Measurements from ENCODE around the gene ELFN1.

Gene ELFN1

GRCh38 chr7:1720326-1720725 lies 50.2 kb downstream of the ELFN1 start:
- TF ChIP-seq CTCF (IDR thresholded peaks at IDR 0.05; ENCODE audit: low read depth, low read length, missing control alignments) = no peak
- no peak overlapping the region for H3K4me3 ChIP-seq (replicated peaks; ENCODE audit: low read depth, low read length)
- no peak for DNase-seq (ENCODE audit: extremely low read depth, low read depth)

GRCh38 chr7:1721047-1721690 lies 51.1 kb downstream of the ELFN1 start:
- H3K4me3 ChIP-seq (replicated peaks; ENCODE audit: low read depth, low read length) = no peak overlapping the region
- no peak for DNase-seq (ENCODE audit: extremely low read depth, low read depth)
- no peak for TF ChIP-seq CTCF (IDR thresholded peaks at IDR 0.05; ENCODE audit: low read depth, low read length, missing control alignments)

- DNase-seq (ENCODE audit: extremely low read depth, low read depth) = no peak
- H3K4me3 ChIP-seq (replicated peaks; ENCODE audit: low read depth, low read length) = no peak overlapping the region
- no peak for TF ChIP-seq CTCF (IDR thresholded peaks at IDR 0.05; ENCODE audit: low read depth, low read length, missing control alignments)
Measured at GRCh38 chr7:1723254-1723653, 53.2 kb downstream of the ELFN1 start.

GRCh38 chr7:1724118-1724910 lies 54.2 kb downstream of the ELFN1 start:
- no peak for TF ChIP-seq CTCF (IDR thresholded peaks at IDR 0.05; ENCODE audit: low read depth, low read length, missing control alignments)
- no peak overlapping the region for H3K4me3 ChIP-seq (replicated peaks; ENCODE audit: low read depth, low read length)
- no peak for DNase-seq (ENCODE audit: extremely low read depth, low read depth)

- no peak for TF ChIP-seq CTCF (IDR thresholded peaks at IDR 0.05; ENCODE audit: low read depth, low read length, missing control alignments)
- DNase-seq (ENCODE audit: extremely low read depth, low read depth) = peak; percentile 7
Measured at GRCh38 chr7:1725199-1725690, 55.2 kb downstream of the ELFN1 start.

GRCh38 chr7:1725766-1726630 lies 55.9 kb downstream of the ELFN1 start:
- TF ChIP-seq CTCF (IDR thresholded peaks at IDR 0.05; ENCODE audit: low read depth, low read length, missing control alignments) = no peak
- DNase-seq (ENCODE audit: extremely low read depth, low read depth) = no peak
- H3K4me3 ChIP-seq (replicated peaks; ENCODE audit: low read depth, low read length) = no peak overlapping the region

More at GRCh38 chr7:1725199-1725690, 55.2 kb downstream of the ELFN1 start:
- no peak overlapping the region for H3K4me3 ChIP-seq (replicated peaks; ENCODE audit: low read depth, low read length)
